Stimulated activated CD8-positive, alpha-beta memory T cell treated with anti-CD3 and anti-CD28 coated beads, Interleukin-4, amount 100 ng/mL, for 24 hours (primary cell): ENCODE measurements around the gene PARP15.
"Not testable (repeated sequence)": the region's sequence is repeated elsewhere in the genome, so short reads cannot be mapped to it uniquely, and the experiment has no call there.

Source experiments
- DNase-seq: peaks from one replicate; pipeline ENCODE4 v3.0.0-alpha.2; 2020; ENCODE audit warnings: low read depth

PARP15 gene

DNA sequence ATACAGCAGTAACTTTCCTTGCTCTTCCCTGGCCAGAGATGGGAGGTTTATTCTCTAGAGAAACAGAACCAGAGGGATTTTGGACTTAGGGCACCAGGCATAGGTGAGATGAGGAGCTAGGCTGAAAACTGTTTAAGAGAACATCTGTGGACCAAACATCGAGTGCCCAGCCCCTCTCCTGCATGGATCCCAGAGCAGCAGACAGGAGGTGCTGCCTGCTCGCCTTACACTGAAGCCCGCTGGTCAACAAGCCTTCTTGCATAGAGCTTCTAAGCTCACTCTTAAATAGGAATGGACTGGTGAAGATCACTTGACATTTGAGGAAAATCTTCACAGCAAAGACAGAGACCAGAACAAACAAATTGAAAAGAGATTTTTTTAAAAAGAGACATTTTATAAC is 41.2 kb downstream of the PARP15 start:
- no peak for DNase-seq

GRCh38 chr3:122619040-122619439 is 41.6 kb downstream of the PARP15 start:
- no peak for DNase-seq

DNA sequence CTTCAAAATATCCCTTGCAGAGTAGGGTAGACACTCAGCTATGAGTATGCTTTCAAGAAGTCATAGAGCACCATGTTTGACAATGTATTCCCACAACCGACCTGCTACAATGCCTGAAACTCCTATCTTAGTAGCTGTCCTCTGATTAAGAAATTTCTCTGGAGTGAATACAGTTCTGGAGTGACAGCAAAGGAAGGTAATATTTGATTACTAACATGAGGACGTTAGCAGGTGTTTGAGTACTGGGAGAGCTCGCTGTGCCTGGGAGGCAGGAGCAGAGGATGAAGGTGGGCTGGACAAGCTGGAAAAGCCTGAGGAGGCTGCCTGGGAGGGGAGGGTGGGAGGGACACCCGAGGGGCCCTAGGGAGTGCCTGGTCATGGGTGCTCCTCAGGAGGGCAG is 42.9 kb downstream of the PARP15 start:
- DNase-seq, result no peak

DNA sequence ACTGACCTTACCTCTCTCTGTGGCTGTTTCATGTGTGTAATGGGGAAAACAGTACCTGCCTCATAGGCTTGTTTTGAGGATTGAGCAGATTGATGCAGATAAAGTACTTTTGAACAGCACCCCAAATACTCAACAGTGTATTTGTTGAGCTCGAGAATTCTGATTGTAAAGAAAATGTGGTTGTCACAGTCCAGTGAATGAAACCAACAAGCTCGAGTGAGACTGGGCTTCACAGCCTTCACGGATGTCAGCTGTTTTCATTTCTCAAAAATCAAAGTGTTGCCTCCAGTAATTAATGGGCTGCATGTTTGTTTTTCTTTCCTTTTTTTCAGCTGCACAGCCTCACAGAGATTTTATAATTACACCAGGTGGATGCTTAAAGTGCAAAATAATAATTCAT is 43.7 kb downstream of the PARP15 start:
- no peak for DNase-seq

- DNase-seq, result no peak
Measured at GRCh38 chr3:122623031-122623829, 45.8 kb downstream of the PARP15 start.

DNA sequence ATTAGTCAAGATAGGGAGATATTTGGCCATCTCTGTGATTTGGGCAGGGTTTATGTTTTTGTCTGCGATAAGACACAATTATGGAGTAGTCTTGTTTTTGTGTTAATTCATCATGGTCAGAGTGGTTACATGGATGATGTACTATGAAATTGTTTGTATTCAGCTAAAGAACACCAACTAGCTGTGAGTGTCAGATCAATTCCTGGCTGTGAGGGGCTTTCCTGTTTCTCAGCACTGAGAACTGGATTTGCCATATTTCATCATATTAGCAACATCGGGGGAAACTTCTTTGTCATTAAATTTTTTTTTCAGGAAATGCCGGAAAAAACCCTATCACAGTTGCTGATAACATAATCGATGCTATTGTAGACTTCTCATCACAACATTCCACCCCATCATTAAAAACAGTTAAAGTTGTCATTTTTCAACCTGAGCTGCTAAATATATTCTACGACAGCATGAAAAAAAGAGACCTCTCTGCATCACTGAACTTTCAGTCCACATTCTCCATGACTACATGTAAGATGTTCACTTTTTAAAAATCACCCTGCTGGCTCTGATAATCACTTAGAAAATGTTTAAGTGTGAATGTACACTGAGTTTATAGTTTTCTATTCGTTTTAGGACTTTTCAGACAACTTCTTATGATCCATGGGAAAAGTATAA is 49.2 kb downstream of the PARP15 start:
- no peak for DNase-seq

GRCh38 chr3:122627301-122627700 is 49.9 kb downstream of the PARP15 start:
- no peak for DNase-seq

DNA sequence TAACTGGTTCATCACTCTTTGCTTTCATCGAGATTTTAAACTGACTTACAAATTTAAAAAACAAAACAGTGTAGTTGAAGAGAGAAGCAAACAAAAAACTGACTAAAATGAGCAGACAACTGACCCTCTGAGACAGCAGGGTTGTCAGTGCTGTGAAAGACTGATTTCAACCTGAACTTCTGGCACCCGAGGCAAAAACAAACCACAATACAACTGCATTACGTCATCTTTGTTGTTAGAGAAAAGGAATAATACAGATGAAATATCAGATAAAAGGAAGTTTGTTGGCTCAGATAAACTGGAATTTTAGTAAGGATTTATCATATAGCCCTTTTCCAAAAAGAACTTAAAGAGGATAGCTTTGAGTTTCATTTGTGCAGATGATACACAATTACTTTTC is 51.1 kb downstream of the PARP15 start:
- DNase-seq, result no peak

DNA sequence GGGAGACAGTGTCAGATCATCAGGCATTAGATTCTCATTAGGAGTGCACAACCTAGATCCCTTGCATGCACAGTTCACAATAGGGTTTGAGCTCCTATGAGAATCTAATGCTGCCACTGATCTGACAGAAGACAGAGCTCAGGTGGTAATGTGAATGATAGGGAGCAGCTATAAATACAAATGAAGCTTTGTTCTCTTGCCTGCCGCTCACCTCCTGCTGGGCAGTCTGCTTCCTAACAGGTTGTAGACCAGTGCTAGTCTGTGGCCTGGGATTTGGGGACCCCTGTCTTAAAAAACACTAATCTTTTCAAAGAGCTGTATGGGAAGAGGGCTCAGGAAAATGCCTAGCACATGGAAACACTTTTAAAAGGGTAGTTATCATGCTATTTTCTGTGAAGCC is 52.3 kb downstream of the PARP15 start:
- no peak for DNase-seq

DNA sequence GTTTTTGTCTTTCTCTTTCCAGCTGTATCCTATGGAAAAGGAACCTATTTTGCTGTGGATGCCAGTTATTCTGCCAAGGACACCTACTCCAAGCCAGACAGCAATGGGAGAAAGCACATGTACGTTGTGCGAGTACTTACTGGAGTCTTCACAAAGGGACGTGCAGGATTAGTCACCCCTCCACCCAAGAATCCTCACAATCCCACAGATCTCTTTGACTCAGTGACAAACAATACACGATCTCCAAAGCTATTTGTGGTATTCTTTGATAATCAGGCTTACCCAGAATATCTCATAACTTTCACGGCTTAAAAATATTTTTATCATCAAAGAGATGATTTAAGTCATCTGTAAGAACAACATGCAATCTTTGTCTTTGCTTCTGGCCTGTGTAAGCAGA is 58.3 kb downstream of the PARP15 start:
- no peak for DNase-seq

DNA sequence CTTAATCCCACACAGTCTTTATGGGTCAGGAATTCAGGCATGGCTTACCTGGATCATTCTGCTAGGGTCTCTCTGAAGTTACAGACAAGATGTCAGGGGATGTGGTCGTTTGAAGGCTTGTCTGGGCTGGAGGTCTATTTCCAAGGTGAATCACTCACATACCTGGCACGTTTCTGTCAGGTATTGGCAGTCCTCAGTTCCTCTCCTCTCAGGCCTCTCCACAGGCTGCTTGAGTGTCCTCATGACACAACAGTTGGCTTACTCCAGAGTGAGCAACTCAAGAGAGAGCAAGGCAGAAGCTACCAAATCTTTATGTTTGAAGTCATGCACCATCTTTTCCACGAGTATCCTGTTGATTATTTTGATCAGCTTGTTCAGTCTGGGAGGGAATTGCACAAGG is 59.2 kb downstream of the PARP15 start:
- no peak for DNase-seq

DNA sequence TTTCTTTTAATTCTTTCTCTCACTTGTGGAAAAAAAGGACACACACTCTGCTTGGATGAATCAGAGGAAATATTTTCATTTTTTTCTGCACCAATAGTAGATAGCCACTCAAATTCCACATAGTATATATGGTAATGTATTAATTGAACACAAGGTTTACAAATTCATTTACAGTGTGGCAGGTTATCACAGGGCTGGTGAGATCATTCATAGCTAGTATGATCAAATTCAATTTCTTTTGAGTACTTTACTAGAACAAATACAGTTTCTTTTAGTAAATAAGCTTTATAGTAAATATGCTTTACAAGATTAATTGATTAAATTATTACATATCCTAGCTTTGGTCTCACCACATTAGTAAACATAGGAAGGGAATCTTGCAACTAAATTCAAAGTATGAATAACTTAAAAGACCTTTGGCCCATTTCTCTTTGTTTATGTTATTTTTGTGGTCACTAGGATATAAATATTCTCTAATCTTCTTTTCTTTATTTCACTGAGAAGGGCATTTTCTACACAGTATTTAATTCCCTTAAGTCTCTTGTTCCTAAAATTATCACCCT is 63.1 kb downstream of the PARP15 start:
- DNase-seq, result no peak

GRCh38 chr3:122642935-122643334 is 65.5 kb downstream of the PARP15 start:
- DNase-seq, result no peak

GRCh38 chr3:122646146-122646988 is 68.9 kb downstream of the PARP15 start:
- no peak for DNase-seq

DNA sequence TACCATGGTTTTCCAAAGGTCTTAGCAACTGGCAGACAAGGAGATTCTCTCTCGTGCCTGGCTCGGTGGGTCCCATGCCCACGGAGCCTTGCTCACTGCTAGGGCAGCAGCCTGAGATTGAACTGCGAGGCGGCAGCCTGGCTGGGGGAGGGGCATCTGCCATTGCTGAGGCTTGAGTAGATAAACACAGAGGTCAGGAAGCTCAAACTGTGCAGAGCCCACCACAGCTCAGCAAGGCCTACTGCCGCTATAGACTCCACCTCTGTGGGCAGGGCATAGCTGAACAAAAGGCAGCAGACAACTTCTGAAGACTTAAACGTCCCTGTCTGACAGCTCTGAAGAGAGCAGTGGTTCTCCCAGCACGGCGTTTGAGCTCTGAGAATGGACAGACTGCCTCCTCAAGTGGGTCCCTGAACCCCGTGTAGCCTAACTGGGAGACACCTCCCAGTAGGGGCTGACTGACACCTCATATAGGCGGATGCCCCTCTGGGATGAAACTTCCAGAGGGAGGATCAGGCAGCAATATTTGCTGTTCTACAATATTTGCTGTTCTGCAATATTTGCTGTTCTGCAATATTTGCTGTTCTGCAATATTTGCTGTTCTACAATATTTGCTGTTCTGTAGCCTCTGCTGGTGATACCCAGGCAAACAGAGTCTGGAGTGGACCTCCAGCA is 73.9 kb downstream of the PARP15 start:
- DNase-seq, result not testable (repeated sequence)

GRCh38 chr3:122651962-122652361 is 74.5 kb downstream of the PARP15 start:
- not testable (repeated sequence) for DNase-seq

GRCh38 chr3:122658336-122658735 is 80.9 kb downstream of the PARP15 start:
- not testable (repeated sequence) for DNase-seq

DNA sequence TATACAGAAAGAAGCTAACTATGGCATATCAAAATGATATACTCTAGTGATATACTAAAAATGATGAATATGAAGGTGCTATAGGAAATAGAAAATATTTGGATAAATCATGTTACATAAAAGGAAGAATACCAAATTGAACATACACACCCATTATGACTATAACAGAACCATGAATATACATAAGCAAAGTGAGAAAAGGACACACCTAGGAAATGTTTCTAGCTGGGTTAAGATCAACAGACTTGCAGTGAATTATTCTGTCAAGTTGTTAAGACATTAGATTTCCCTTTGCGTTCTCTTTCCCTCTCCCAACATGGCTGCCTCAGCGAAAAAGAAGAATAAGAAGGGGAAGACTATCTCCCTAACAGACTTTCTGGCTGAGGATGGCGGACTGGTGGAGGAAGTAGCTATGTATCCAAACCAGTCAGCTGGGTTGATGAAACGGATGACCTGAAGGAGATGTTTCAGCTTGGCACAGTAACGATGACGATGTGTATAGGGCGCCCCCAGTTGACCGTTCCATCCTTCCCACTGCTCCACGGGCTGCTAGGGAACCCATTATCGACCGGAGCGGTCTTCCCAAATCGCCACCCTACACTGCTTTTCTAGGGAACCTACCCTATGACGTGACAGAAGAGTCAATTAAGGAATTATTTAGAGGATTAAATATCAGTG is 83.0 kb downstream of the PARP15 start:
- DNase-seq, result no peak

DNA sequence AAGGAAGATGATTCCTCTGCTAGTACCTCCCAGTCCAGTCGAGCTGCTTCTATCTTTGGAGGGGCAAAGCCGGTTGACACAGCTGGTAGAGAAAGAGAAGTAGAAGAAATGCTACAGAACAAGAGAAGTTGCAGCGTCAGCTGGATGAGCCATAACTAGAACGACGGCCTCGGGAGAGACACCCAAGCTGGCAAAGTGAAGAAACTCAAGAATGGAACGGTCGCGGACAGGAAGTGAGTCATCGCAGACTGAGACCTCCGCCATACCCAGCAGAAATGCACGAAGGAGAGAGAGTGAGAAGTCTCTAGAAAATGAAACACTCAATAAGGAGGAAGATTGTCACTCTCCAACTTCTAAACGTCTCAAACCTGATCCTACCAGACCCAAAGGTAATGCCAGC is 84.2 kb downstream of the PARP15 start:
- DNase-seq, result no peak

- DNase-seq, result no peak
Measured at GRCh38 chr3:122662505-122662904, 85.1 kb downstream of the PARP15 start.

DNA sequence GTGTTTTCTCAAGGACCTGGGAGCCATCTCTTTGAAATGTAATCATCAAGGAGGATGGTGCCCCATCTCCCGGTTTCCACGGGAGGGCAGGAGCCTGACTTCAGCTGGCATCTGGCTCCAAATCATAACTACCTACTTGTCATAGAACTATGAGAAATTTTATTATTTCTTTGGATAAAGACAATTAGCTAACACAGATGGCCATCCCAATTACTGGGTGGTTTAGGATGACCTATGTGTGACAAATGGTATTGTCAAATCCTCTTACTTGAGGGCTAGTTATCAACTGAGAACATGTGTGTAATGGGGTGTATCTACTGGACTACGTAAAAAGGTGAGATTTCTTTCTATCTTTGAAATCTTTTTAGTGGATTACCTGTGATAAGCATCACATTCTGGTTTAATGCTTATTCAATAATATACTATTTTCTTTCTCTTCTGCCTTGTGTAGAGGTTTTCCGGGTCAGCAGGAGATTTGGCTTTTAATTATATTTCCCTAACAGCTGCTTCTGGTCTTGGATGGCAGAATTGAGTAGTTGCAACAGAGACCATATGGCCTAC is 87.9 kb downstream of the PARP15 start:
- DNase-seq, result no peak
